ENCODE measurements around the gene LRRC37B. TPM values are rescaled to one million over a fixed set of nuclear protein-coding genes. Genes with fewer than 3 reads are reported as not detected.
"Not testable (repeated sequence)": the region's sequence is repeated elsewhere in the genome, so short reads cannot be mapped to it uniquely, and the experiment has no call there.

Gene LRRC37B
- total and polyA plus RNA-seq, 2 of the 13 experiments (the other 11 are each of a cell fraction or from before 2014, with no cell fraction given), result 8.7 to 8.8 TPM

- H3K27me3 ChIP-seq (ENCODE audit: control insufficient read depth in 1 of 2, insufficient read depth in 2 of 2, low read length in 2 of 2), result no peaks in the 10 kb centered on the region
- 97% methylated on average over 2 of the region's 2 CpGs for WGBS (ENCODE audit: low lambda C conversion rate)
- H3K4me3 ChIP-seq (replicated peaks in 1 of 3; ENCODE audit: insufficient read depth in 1 of 3, low read depth in 2 of 3, low read length in 3 of 3), result no peak overlapping the region
- H3K27ac ChIP-seq (ENCODE audit: extremely low read length, insufficient read depth, low read length), result no peak overlapping the region
- no peak overlapping the region for H3K4me2 ChIP-seq (ENCODE audit: low read depth, low read length)
- no peak for FAIRE-seq
- CTCF ChIA-PET (ENCODE audit: low intra/inter-chr PET ratio, low total read pairs), result no interaction called here
- ATAC-seq, result no peak
- H3K36me3 ChIP-seq (replicated peaks in 1 of 2; ENCODE audit: control insufficient read depth in 1 of 2, insufficient read depth in 2 of 2, low read length in 2 of 2), result peaks cover 0 to 9% of the 10 kb centered on the region in 2 experiments; a peak in 2 of 5 replicates
- H2AFZ ChIP-seq (ENCODE audit: low read length), result no peak overlapping the region
- H3K9ac ChIP-seq (ENCODE audit: insufficient read depth, low read depth, low read length), result no peak overlapping the region
- in situ Hi-C loops (cut with HindIII; ENCODE audit: extremely low pct_ligation_motif_present, low pct_unique_long_range_greater_than_20kb) (no loop called here), intact Hi-C loops (cut with micrococcal nuclease; ENCODE audit: unreplicated experiment) (no loop called here)
- H3K4me1 ChIP-seq (ENCODE audit: insufficient read depth, low read length), result no peaks in the 10 kb centered on the region
- no peaks in the 10 kb centered on the region for H3K79me2 ChIP-seq (ENCODE audit: insufficient read depth, low read length)
- TF ChIP-seq TBX3 (IDR thresholded peaks at IDR 0.05; ENCODE audit: borderline replicate concordance) (no peak), NFYC (CRISPR knock-in tag; IDR thresholded peaks at IDR 0.05) (no peak), ZEB1 (IDR thresholded peaks at IDR 0.05; ENCODE audit: insufficient replicate concordance, low read depth) (no peak), BHLHE40 (IDR thresholded peaks at IDR 0.05; ENCODE audit: low read length) (no peak), HNRNPK (IDR thresholded peaks at IDR 0.05; ENCODE audit: low read depth, low read length, poor library complexity, severe bottlenecking) (peak; percentile 89), ZNF530 (CRISPR knock-in tag; IDR thresholded peaks at IDR 0.05; ENCODE audit: low read depth) (no peak)
- H4K20me1 ChIP-seq (ENCODE audit: insufficient read depth, low read length), result no peaks in the 10 kb centered on the region
- no TSS peak for BruUV-seq (replicated peaks)
- DNase-seq (ENCODE audit: low spot score), result no peak
- no peaks in the 10 kb centered on the region for H3K9me3 ChIP-seq (ENCODE audit: low read length)
- POLR2A ChIA-PET, result no interaction called here
Measured at GRCh38 chr17:32033223-32033622, 26.0 kb downstream of the LRRC37B start.

- DNase-seq (ENCODE audit: low spot score); H3K79me2 ChIP-seq (ENCODE audit: insufficient read depth, low read length); H3K36me3 ChIP-seq (replicated peaks in 1 of 2; ENCODE audit: control insufficient read depth in 1 of 2, insufficient read depth in 2 of 2, low read length in 2 of 2); POLR2A ChIA-PET; FAIRE-seq; H4K20me1 ChIP-seq (ENCODE audit: insufficient read depth, low read length); intact Hi-C loops (cut with micrococcal nuclease; ENCODE audit: unreplicated experiment); H3K9ac ChIP-seq (ENCODE audit: insufficient read depth, low read depth, low read length); H3K4me3 ChIP-seq (replicated peaks in 1 of 3; ENCODE audit: insufficient read depth in 1 of 3, low read depth in 2 of 3, low read length in 3 of 3); H3K9me3 ChIP-seq (ENCODE audit: low read length); in situ Hi-C loops (cut with HindIII; ENCODE audit: extremely low pct_ligation_motif_present, low pct_unique_long_range_greater_than_20kb); H3K27me3 ChIP-seq (ENCODE audit: control insufficient read depth in 1 of 2, insufficient read depth in 2 of 2, low read length in 2 of 2); BruUV-seq (replicated peaks); H3K27ac ChIP-seq (ENCODE audit: extremely low read length, insufficient read depth, low read length); H3K4me2 ChIP-seq (ENCODE audit: low read depth, low read length); H2AFZ ChIP-seq (ENCODE audit: low read length); CTCF ChIA-PET (ENCODE audit: low intra/inter-chr PET ratio, low total read pairs); H3K4me1 ChIP-seq (ENCODE audit: insufficient read depth, low read length); ATAC-seq; TF ChIP-seq CREB1 (CRISPR knock-in tag; IDR thresholded peaks at IDR 0.05): not testable (repeated sequence)
- WGBS (ENCODE audit: low lambda C conversion rate), result 100% methylated on average over 1 of the region's 1 CpG
- 0 out of 2 replicates have a peak, but pooled peaks have one; percentile 16 for TF ChIP-seq CREB1 (IDR thresholded peaks at IDR 0.05)
Measured at GRCh38 chr17:32033812-32034211, 26.6 kb downstream of the LRRC37B start.

- BruUV-seq (replicated peaks); H3K4me1 ChIP-seq (ENCODE audit: insufficient read depth, low read length); H3K4me3 ChIP-seq (replicated peaks in 1 of 3; ENCODE audit: insufficient read depth in 1 of 3, low read depth in 2 of 3, low read length in 3 of 3); H2AFZ ChIP-seq (ENCODE audit: low read length); H3K27me3 ChIP-seq (ENCODE audit: control insufficient read depth in 1 of 2, insufficient read depth in 2 of 2, low read length in 2 of 2); FAIRE-seq; H3K9me3 ChIP-seq (ENCODE audit: low read length); H3K27ac ChIP-seq (ENCODE audit: extremely low read length, insufficient read depth, low read length); intact Hi-C loops (cut with micrococcal nuclease; ENCODE audit: unreplicated experiment); ATAC-seq; in situ Hi-C loops (cut with HindIII; ENCODE audit: extremely low pct_ligation_motif_present, low pct_unique_long_range_greater_than_20kb); POLR2A ChIA-PET; DNase-seq (ENCODE audit: low spot score); H3K4me2 ChIP-seq (ENCODE audit: low read depth, low read length); H3K9ac ChIP-seq (ENCODE audit: insufficient read depth, low read depth, low read length); CTCF ChIA-PET (ENCODE audit: low intra/inter-chr PET ratio, low total read pairs); H3K79me2 ChIP-seq (ENCODE audit: insufficient read depth, low read length); H4K20me1 ChIP-seq (ENCODE audit: insufficient read depth, low read length): not testable (repeated sequence)
- WGBS (ENCODE audit: low lambda C conversion rate), result 93% methylated on average over 17 of the region's 17 CpGs
- peaks cover 0 to 11% of the 10 kb centered on the region in 2 experiments; a peak in 2 of 5 replicates for H3K36me3 ChIP-seq (replicated peaks in 1 of 2; ENCODE audit: control insufficient read depth in 1 of 2, insufficient read depth in 2 of 2, low read length in 2 of 2)
Measured at GRCh38 chr17:32040246-32040645, 33.1 kb downstream of the LRRC37B start.

Data from HepG2 (cell line).